ENCODE results near the gene LARP1. TPM values are rescaled to one million over a fixed set of nuclear protein-coding genes. Genes with fewer than 3 reads are reported as not detected.
A peak's percentile ranks its signal among the peaks of the same experiment; 100 is the strongest.
"Not testable (repeated sequence)": the region's sequence is repeated elsewhere in the genome, so short reads cannot be mapped to it uniquely, and the experiment has no call there.

LARP1 gene
- total RNA-seq, 4 donors from 2014 or later = 109 to 192 (median 133) TPM

DNA sequence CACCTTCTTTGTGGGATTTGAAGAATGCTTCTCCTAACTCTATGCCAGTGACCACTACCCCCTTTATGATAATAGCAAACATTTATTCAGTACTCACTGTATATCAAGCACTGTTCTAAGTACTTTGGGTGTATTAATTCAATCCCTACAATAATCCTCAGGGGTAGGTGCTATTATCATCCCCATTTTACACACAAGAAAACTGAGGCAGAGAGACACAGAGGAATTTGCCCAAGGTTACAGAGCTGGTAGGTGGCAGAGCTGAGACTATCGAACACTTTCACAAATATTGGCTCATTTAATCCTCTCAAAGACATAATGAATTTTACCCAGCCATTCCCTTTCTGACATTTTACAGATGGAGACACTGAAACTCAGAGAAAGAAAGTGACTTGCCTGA lies 9.8 kb upstream of the LARP1 start:
- intact Hi-C loops (cut with DNase I) = no loop called here
- WGBS, 2 donors = 97 to 100% methylated on average over 1 of the region's 1 CpG

DNA sequence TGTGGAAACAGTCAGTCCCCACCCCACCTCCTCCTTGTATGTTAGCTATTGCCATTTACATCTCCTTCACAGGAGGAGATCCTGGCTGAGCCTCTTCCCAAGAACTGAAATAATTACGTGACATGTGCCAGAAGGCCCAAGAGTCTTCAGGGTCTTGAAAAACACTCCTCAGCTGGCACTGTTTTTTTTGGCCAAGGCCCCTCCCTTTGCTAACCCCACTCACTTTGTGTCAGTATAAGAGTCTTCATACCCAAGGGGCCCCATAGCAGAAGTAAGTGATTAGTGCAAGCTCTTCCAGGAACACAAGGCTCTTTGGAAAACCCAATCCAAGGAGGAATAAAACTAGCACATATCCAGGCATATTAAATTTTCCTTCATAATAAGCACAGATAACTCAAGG lies 5.7 kb upstream of the LARP1 start:
- intact Hi-C loops (cut with DNase I) = no loop called here

More for the DNA sequence above, 9.8 kb upstream of the LARP1 start:
- DNase-seq = no peak
- H3K27me3 ChIP-seq = no peaks in the 10 kb centered on the region
- H3K36me3 ChIP-seq = no peaks in the 10 kb centered on the region
- TF ChIP-seq, protein P1, sequence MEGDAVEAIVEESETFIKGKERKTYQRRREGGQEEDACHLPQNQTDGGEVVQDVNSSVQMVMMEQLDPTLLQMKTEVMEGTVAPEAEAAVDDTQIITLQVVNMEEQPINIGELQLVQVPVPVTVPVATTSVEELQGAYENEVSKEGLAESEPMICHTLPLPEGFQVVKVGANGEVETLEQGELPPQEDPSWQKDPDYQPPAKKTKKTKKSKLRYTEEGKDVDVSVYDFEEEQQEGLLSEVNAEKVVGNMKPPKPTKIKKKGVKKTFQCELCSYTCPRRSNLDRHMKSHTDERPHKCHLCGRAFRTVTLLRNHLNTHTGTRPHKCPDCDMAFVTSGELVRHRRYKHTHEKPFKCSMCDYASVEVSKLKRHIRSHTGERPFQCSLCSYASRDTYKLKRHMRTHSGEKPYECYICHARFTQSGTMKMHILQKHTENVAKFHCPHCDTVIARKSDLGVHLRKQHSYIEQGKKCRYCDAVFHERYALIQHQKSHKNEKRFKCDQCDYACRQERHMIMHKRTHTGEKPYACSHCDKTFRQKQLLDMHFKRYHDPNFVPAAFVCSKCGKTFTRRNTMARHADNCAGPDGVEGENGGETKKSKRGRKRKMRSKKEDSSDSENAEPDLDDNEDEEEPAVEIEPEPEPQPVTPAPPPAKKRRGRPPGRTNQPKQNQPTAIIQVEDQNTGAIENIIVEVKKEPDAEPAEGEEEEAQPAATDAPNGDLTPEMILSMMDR (IDR thresholded peaks at IDR 0.05) = no peak
- no peak for TF ChIP-seq POLR2A (IDR thresholded peaks at IDR 0.05)
- no peak overlapping the region for H3K27ac ChIP-seq
- H3K4me3 ChIP-seq (replicated peaks in 1 of 3) = no peak overlapping the region
- H3K9me3 ChIP-seq = no peaks in the 10 kb centered on the region
- peaks cover 17 to 30% of the 10 kb centered on the region in 2 donors for H3K4me1 ChIP-seq

DNA sequence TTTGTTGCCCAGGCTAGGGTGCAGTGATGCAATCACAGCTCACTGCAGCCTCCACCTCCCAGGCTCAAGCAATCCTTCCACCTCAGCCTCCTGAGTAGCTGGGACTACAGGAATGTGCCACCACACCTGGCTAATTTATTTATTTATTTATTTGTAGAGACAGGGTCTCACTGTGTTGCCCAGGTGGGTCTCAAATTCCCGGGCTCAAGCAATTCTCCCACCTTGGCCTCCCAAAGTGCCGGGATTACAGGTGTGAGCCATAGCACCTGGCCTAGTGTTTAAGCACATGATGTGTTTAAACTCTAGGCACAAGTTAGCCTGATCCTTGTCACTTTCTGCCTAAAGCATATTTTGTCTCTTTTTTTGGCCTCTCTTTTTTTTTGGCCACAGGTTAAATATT lies 4.5 kb upstream of the LARP1 start:
- DNase-seq; H3K27me3 ChIP-seq; H3K9me3 ChIP-seq; H3K27ac ChIP-seq; H3K36me3 ChIP-seq; H3K4me3 ChIP-seq (replicated peaks in 1 of 3): not testable (repeated sequence)
- peaks cover 22 to 39% of the 10 kb centered on the region in 2 donors for H3K4me1 ChIP-seq
- WGBS, 2 donors = 94 to 100% methylated on average over 2 of the region's 2 CpGs
- intact Hi-C loops (cut with DNase I) = loop anchor here (10.0 kb wide), 1 partner anchor 104 kb away; the partner anchor contains the start of genes CNOT8 and FAXDC2

More for the DNA sequence above, 5.7 kb upstream of the LARP1 start:
- H3K27me3 ChIP-seq = no peaks in the 10 kb centered on the region
- H3K36me3 ChIP-seq = no peaks in the 10 kb centered on the region
- 21 to 22% methylated on average over 1 of the region's 1 CpG for WGBS, 2 donors
- peaks cover 21 to 37% of the 10 kb centered on the region in 2 donors for H3K4me1 ChIP-seq
- peak overlapping the region; percentile 20 to 47 (median 47) for H3K27ac ChIP-seq
- no peak overlapping the region for H3K4me3 ChIP-seq (replicated peaks in 1 of 3)
- no peak for TF ChIP-seq POLR2A (IDR thresholded peaks at IDR 0.05)
- TF ChIP-seq, protein P1 (IDR thresholded peaks at IDR 0.05) = no peak
- peak; percentile 29 to 53 for DNase-seq
- H3K9me3 ChIP-seq = no peaks in the 10 kb centered on the region

DNA sequence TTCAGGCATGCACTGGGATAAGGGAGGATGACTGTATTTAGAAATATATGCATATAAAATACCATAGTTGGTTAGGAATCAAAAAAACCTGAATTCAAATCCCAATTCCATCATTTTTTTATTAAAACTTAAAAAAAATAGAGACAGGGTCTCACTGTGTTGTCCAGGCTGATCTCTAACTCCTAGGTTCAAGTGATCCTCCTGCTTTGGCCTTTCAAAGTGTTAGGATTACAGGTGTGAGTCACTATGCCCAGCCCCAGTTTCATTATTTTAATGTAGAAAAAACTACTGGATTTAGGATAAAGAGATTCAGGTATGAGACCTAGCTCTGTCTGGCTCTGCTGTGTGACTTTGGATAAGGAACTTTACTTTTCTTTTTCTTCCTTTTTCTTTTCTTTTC lies 3.3 kb upstream of the LARP1 start:
- TF ChIP-seq, protein P1 (IDR thresholded peaks at IDR 0.05) = no peak
- no peak for TF ChIP-seq POLR2A (IDR thresholded peaks at IDR 0.05)
- H3K4me3 ChIP-seq (replicated peaks in 1 of 3) = no peak overlapping the region
- peak overlapping the region in 2 of 3 donors; percentile 49 to 100 for H3K27ac ChIP-seq
- H3K4me1 ChIP-seq = peaks cover 22 to 39% of the 10 kb centered on the region in 2 donors
- no peaks in the 10 kb centered on the region for H3K36me3 ChIP-seq
- DNase-seq = no peak
- no peaks in the 10 kb centered on the region for H3K27me3 ChIP-seq
- intact Hi-C loops (cut with DNase I) = loop anchor here (10.0 kb wide), 1 partner anchor 103 kb away; the partner anchor contains the start of genes CNOT8 and FAXDC2
- no peaks in the 10 kb centered on the region for H3K9me3 ChIP-seq

DNA sequence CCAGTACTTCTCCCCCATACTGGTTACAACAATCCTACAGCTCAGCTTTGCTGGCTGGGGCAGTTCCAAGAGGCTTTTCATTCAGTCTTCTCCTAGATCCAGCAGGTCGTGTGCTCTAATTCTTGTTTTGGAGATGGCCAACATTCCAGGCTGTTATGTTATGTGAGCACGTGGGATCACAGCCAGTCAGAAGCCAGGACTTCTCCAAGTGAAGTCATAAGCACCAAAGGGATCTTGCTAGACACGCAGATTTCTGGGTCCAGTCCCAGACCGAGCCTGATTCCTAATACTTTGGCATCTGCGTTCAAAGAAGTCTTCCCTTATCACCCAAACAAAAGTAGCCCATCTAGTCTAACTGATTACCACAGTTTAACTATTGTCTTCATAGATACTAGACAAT lies 1.4 kb upstream of the LARP1 start:
- DNase-seq = peak; percentile 89
- no peaks in the 10 kb centered on the region for H3K9me3 ChIP-seq
- WGBS, 2 donors = 15 to 18% methylated on average over 5 of the region's 5 CpGs
- peaks cover 31 to 41% of the 10 kb centered on the region in 2 donors for H3K4me1 ChIP-seq
- H3K27me3 ChIP-seq = no peaks in the 10 kb centered on the region
- H3K36me3 ChIP-seq = no peaks in the 10 kb centered on the region
- peak; percentile 64 to 92 for TF ChIP-seq POLR2A (IDR thresholded peaks at IDR 0.05)
- TF ChIP-seq, protein P1 (IDR thresholded peaks at IDR 0.05) = peak in 1 of 6 experiments; percentile 6
- H3K4me3 ChIP-seq (replicated peaks in 1 of 3) = peak overlapping the region in 1 of 3 donors; percentile 36
- intact Hi-C loops (cut with DNase I) = loop anchor here (10.0 kb wide), 1 partner anchor 101 kb away; the partner anchor contains the start of genes CNOT8 and FAXDC2
- H3K27ac ChIP-seq = peak overlapping the region; percentile 95 to 100 (median 99)
